NB4 (cell line): ENCODE measurements around the gene ADCY5.
A peak's percentile ranks its signal among the peaks of the same experiment; 100 is the strongest.

Experiments used
- DNase-seq: peaks from one replicate; pipeline ENCODE4 v3.0.0; 2010; ENCODE audit warnings: low read depth
- H3K4me3 ChIP-seq: one replicate; pipeline ENCODE4 v1.5.1; 2011; ENCODE audit warnings: mild to moderate bottlenecking, low read depth, low read length, moderate library complexity
- MYC ChIP-seq: IDR thresholded peaks from 2 replicates; pipeline ENCODE4 v1.6.1; 2011; ENCODE audit warnings: low read depth, low read length
- POLR2A ChIP-seq: IDR thresholded peaks from 2 replicates; pipeline ENCODE4 v1.6.1; 2011; ENCODE audit warnings: mild to moderate bottlenecking; ENCODE audit not compliant: insufficient read length; ENCODE audit errors: extremely low read depth
- TF ChIP-seq, protein P1 (sequence below): IDR thresholded peaks from one replicate; pipeline ENCODE4 v1.5.1; 2012; ENCODE audit warnings: low read depth, low read length
- TF ChIP-seq, protein P2 (sequence below): IDR thresholded peaks from 2 replicates; pipeline ENCODE4 v1.6.1; 2011; ENCODE audit warnings: low read depth, low read length

ADCY5 gene

DNA sequence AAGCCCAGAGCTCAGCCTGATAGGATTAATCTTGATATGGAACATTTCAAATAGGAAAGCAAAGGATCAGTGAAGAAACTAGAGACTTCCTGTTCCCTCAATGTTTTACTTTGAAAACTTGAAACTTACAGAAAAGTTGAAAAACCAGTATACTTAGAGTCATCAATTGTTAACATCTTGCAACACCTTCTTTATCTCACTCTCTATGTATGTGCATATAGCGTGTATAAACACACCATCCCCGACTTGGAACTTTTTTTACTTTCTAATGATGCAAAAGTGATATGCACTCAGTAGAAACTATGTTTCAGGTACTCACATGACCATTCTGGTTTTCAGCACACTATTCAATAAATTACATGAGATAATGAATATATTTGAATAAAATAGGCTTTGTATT, 186.7 kb downstream of the ADCY5 start:
- TF ChIP-seq MYC (no peak), POLR2A (no peak)
- TF ChIP-seq, protein P1, sequence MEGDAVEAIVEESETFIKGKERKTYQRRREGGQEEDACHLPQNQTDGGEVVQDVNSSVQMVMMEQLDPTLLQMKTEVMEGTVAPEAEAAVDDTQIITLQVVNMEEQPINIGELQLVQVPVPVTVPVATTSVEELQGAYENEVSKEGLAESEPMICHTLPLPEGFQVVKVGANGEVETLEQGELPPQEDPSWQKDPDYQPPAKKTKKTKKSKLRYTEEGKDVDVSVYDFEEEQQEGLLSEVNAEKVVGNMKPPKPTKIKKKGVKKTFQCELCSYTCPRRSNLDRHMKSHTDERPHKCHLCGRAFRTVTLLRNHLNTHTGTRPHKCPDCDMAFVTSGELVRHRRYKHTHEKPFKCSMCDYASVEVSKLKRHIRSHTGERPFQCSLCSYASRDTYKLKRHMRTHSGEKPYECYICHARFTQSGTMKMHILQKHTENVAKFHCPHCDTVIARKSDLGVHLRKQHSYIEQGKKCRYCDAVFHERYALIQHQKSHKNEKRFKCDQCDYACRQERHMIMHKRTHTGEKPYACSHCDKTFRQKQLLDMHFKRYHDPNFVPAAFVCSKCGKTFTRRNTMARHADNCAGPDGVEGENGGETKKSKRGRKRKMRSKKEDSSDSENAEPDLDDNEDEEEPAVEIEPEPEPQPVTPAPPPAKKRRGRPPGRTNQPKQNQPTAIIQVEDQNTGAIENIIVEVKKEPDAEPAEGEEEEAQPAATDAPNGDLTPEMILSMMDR = no peak
- TF ChIP-seq, protein P2, sequence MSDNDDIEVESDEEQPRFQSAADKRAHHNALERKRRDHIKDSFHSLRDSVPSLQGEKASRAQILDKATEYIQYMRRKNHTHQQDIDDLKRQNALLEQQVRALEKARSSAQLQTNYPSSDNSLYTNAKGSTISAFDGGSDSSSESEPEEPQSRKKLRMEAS = no peak
- no peak overlapping the region for H3K4me3 ChIP-seq

DNA sequence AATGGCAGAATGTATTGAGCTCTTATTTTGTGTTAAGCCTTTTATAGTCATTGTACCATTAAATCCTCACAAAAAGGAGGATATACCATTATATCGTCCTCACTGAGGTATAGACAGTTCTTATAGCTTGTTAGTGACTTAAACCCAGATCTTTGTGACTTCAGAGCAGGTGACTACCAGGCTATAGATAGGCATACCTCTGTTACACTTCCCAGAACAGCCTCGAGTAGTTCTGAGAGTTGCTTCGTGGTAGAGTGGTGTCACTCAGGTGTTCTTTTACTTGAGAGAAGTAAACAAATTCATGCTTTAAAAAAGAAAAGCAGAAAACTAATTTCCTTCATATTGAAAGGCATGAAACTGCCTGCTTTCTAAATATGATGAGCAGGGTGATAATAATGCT, 187.2 kb downstream of the ADCY5 start:
- TF ChIP-seq, protein P2 = no peak
- TF ChIP-seq POLR2A = no peak
- H3K4me3 ChIP-seq = no peak overlapping the region
- no peak for DNase-seq

More for the DNA sequence above, 186.7 kb downstream of the ADCY5 start:
- DNase-seq = no peak

DNA sequence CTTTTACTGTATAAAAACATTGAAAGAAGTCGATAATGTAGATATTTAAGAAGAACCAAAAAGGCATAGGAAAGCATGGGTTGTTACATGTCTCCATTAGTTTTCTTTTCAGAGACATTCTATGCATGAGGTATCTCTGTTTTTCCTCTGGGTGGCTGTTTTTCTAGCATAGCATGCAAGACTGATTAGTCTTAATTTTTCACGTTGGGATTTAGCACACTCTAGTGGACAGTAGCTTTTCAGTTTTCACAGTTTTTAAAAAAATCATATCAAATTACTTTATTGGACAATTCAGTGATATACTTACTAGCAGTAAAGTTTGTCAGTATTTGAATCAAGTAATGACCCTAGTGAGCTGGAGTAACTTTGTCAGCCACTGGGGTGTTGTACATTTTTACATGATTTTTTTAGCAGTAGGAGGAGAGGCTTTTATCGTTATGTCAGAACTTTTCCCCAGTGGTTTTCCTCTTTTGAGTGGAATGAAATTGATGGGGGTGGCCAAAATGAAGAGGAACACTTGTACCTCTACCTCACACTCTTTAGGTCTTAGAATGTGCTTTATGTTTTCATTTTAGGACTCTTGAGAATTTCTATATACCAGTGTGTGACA, 190.0 kb downstream of the ADCY5 start:
- TF ChIP-seq, protein P2 = peak; percentile 10; the same call in 1 of the 2 replicates
- TF ChIP-seq, protein P1 = peak; percentile 37
- peak; percentile 11; the same call in 1 of the 2 replicates for TF ChIP-seq MYC
- TF ChIP-seq POLR2A = no peak
- peak; percentile 57 for DNase-seq
- H3K4me3 ChIP-seq = no peak overlapping the region

DNA sequence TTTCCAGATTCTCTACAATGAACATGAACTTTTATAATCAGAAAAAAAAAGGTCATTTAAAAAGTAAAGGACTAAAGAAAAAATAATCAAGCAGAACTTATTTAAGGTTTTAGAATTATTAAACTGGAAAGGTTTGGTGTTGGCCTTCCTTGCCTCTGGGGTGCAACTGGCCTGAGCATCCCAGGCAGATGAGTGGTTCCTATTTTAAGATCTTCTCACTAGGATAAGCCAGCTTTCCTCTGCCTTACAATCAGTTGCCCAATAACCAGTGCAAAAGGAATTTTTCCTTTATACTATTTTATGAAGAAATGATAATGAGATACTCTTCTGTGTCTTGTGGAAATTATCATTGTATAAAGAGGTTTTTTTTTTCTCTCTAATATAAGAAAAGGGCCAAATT, 190.5 kb downstream of the ADCY5 start:
- TF ChIP-seq, protein P2 = no peak
- no peak for TF ChIP-seq POLR2A
- TF ChIP-seq MYC = no peak
- TF ChIP-seq, protein P1 = no peak
- no peak for DNase-seq
- H3K4me3 ChIP-seq = no peak overlapping the region

DNA sequence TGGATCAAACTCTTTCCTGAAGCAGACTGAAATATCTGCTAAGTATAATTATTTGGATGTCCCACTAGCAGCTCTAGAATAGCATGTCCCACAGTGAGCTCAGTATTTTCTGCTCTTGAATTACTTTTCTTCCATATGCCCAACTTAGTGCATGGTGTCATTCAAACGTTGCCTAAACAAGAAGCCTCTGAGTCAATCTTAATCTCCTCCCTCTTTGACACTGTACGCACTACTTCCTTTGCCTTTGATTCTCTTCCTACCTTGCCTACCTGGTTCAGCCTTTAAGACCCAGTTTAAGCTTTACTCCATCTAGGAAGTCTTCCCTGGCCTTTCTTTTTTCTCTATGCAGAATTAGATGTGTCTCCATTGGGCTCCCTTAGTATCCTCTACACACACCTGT, 192.6 kb downstream of the ADCY5 start:
- TF ChIP-seq, protein P1 = no peak
- TF ChIP-seq, protein P2 = no peak
- TF ChIP-seq POLR2A = no peak
- TF ChIP-seq MYC = no peak
- no peak for DNase-seq
- no peak overlapping the region for H3K4me3 ChIP-seq

DNA sequence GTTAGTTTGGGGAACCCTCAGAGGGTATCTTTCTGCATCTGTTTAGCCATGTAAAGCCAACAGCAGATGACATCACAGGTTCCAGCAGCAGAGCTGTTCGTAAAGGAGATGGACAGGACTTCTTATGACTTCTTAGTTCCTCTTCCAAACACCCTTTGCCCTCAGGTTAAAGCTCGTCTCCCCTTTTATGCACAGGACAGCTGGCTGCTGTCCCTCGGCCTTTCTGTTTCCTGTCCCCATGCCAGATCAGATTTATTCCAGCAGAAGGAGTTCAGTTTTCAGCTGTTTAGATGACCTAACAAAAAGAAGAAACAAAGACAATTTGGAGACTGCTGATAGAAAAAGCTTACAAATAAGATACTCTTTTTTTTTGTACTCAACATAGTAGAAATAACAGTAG, 202.0 kb downstream of the ADCY5 start:
- TF ChIP-seq MYC (no peak), POLR2A (no peak)
- TF ChIP-seq, protein P2 = no peak
- TF ChIP-seq, protein P1 = no peak
- DNase-seq = no peak
- no peak overlapping the region for H3K4me3 ChIP-seq
